Natural killer cell (primary cell): ENCODE measurements around the gene MAN2A2. TPM values are rescaled to one million over a fixed set of nuclear protein-coding genes. Genes with fewer than 3 reads are reported as not detected.

Source experiments
- ATAC-seq, 3 donors: fragments of 150-1000 bp in 2 of 3; fragments of 200-7000 bp in 1 of 3; cut with Tn5 transposase; 1 replicate in 1 of 3; 2 replicates in 2 of 3; pipeline ENCODE4 v1.10.0; 2021; ENCODE audit warnings: mild to moderate bottlenecking in 2 of 3, moderate library complexity in 2 of 3
- DNase-seq, 2 donors: peaks; one replicate each; pipeline versions ENCODE4 v3.0.0 to v3.0.0-alpha.2; 2013 to 2021; ENCODE audit warnings: mixed read lengths in 1 of 2
- H3K27ac ChIP-seq: one replicate; pipeline ENCODE4 v1.5.1; 2013; ENCODE audit warnings: mild to moderate bottlenecking, low read length
- H3K27me3 ChIP-seq: one replicate; pipeline ENCODE4 v1.6.1; 2013; ENCODE audit warnings: low read length; ENCODE audit not compliant: control insufficient read depth, insufficient read depth
- H3K36me3 ChIP-seq: one replicate; pipeline ENCODE4 v1.6.1; 2013; ENCODE audit warnings: low read length; ENCODE audit not compliant: control insufficient read depth, insufficient read depth
- H3K4me1 ChIP-seq: one replicate; pipeline ENCODE4 v1.6.1; 2013; ENCODE audit warnings: low read length; ENCODE audit not compliant: control insufficient read depth, insufficient read depth
- H3K4me3 ChIP-seq: one replicate; pipeline ENCODE4 v1.5.1; 2013; ENCODE audit warnings: low read length
- H3K9me3 ChIP-seq: one replicate; pipeline ENCODE4 v1.6.1; 2013; ENCODE audit warnings: low read length; ENCODE audit not compliant: control insufficient read depth, insufficient read depth
- H3K27ac Mint-ChIP-seq, 2 donors: one replicate each; pipeline ENCODE4 v1.8.0; 2022; ENCODE audit warnings: mild to moderate bottlenecking in 2 of 2, mixed read lengths in 2 of 2, moderate library complexity in 1 of 2
- H3K27me3 Mint-ChIP-seq, 2 donors: one replicate each; pipeline ENCODE4 v1.8.0; 2022; ENCODE audit warnings: low read depth in 2 of 2, mixed read lengths in 2 of 2
- H3K36me3 Mint-ChIP-seq: one replicate; pipeline ENCODE4 v1.8.0; 2022; ENCODE audit warnings: mixed read lengths
- H3K4me1 Mint-ChIP-seq, 2 donors: one replicate each; pipeline ENCODE4 v1.8.0; 2022; ENCODE audit warnings: mixed read lengths in 2 of 2
- H3K4me3 Mint-ChIP-seq: one replicate; pipeline ENCODE4 v1.8.0; 2022; ENCODE audit warnings: mild to moderate bottlenecking, moderate library complexity, mixed read lengths
- H3K9me3 Mint-ChIP-seq, 2 donors: one replicate each; pipeline ENCODE4 v1.8.0; 2022; ENCODE audit warnings: mixed read lengths in 2 of 2
- WGBS: methylation state at CpG from one replicate; pipeline ENCODE4 v1.1.7; 2013; ENCODE audit warnings: missing lambda C conversion rate; ENCODE audit not compliant: insufficient coverage; 5-methylcytosine and 5-hydroxymethylcytosine counted together
- intact Hi-C: fragments of 100-400 bp; cut with micrococcal nuclease; formaldehyde crosslinking; loops from one replicate; pipeline ENCODE4 v1.14.2; 2022
- total RNA-seq, 4 donors: library from RNA; stranded (reverse); fragments of 120-200 nt in 1 of 4; gene quantifications; one replicate each; pipeline versions ENCODE4 v1.2.3 to v1.2.4, GENCODE V29; 2013 to 2022
- TF ChIP-seq, protein P1 (sequence below): fragments of 200-600 bp; IDR thresholded peaks from one replicate; pipeline ENCODE4 v1.8.0; 2022; ENCODE audit warnings: antibody characterized with exemption

The MAN2A2 gene
- total RNA-seq, 3 donors from 2014 or later (not counting 1 experiment from before 2014, with no cell fraction given) = 158 to 200 (median 177) TPM

- ATAC-seq (no peak), DNase-seq (peak in 1 of 2 donors; percentile 28)
- no peaks in the 10 kb centered on the region for H3K27me3 ChIP-seq
- H3K27ac ChIP-seq = peak overlapping the region; percentile 78
- intact Hi-C loops = no loop called here
- Mint-ChIP-seq H3K4me1 (peaks cover 44 to 52% of the 10 kb centered on the region in 2 donors), H3K36me3 (no peaks in the 10 kb centered on the region), H3K27me3 (no peaks in the 10 kb centered on the region), H3K27ac (peak overlapping the region; percentile 97), H3K9me3 (no peaks in the 10 kb centered on the region), H3K4me3 (peak overlapping the region; percentile 94)
- TF ChIP-seq, protein P1, sequence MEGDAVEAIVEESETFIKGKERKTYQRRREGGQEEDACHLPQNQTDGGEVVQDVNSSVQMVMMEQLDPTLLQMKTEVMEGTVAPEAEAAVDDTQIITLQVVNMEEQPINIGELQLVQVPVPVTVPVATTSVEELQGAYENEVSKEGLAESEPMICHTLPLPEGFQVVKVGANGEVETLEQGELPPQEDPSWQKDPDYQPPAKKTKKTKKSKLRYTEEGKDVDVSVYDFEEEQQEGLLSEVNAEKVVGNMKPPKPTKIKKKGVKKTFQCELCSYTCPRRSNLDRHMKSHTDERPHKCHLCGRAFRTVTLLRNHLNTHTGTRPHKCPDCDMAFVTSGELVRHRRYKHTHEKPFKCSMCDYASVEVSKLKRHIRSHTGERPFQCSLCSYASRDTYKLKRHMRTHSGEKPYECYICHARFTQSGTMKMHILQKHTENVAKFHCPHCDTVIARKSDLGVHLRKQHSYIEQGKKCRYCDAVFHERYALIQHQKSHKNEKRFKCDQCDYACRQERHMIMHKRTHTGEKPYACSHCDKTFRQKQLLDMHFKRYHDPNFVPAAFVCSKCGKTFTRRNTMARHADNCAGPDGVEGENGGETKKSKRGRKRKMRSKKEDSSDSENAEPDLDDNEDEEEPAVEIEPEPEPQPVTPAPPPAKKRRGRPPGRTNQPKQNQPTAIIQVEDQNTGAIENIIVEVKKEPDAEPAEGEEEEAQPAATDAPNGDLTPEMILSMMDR = no peak
- H3K9me3 ChIP-seq = no peaks in the 10 kb centered on the region
- no peaks in the 10 kb centered on the region for H3K36me3 ChIP-seq
- H3K4me3 ChIP-seq = peak overlapping the region; percentile 54
- 78% methylated on average over 15 of the region's 15 CpGs for WGBS
- H3K4me1 ChIP-seq = peaks cover 50% of the 10 kb centered on the region
These were observed 27.9 kb downstream of the MAN2A2 start for GRCh38 chr15:90930861-90931574.

DNA sequence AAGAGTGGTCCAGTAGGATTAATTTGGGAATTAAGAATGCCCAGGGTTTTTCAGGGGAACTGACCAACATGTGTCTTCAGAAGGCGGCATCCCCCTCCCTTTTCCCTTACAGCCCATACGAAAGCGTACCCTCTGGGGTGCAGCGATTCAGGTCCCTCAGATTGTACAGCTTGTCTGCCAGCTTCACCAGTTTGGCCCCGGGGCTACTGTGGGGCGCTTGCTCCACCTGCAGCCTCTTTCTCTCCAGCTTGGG is 28.4 kb downstream of the MAN2A2 start:
- WGBS = 14% methylated on average over 6 of the region's 6 CpGs
- H3K9me3 Mint-ChIP-seq = no peaks in the 10 kb centered on the region
- no peaks in the 10 kb centered on the region for H3K36me3 Mint-ChIP-seq
- peaks cover 54% of the 10 kb centered on the region for H3K4me1 ChIP-seq
- H3K4me3 ChIP-seq = peak overlapping the region; percentile 77
- no peaks in the 10 kb centered on the region for H3K27me3 Mint-ChIP-seq
- no peaks in the 10 kb centered on the region for H3K36me3 ChIP-seq
- peak overlapping the region; percentile 88 for H3K27ac ChIP-seq
- no peak for ATAC-seq
- H3K4me3 Mint-ChIP-seq = peak overlapping the region; percentile 94
- H3K4me1 Mint-ChIP-seq = peaks cover 49 to 57% of the 10 kb centered on the region in 2 donors
- H3K9me3 ChIP-seq = no peaks in the 10 kb centered on the region
- TF ChIP-seq, protein P1 = no peak
- H3K27ac Mint-ChIP-seq = peak overlapping the region; percentile 97
- intact Hi-C loops = no loop called here
- no peaks in the 10 kb centered on the region for H3K27me3 ChIP-seq
- no peak for DNase-seq

DNA sequence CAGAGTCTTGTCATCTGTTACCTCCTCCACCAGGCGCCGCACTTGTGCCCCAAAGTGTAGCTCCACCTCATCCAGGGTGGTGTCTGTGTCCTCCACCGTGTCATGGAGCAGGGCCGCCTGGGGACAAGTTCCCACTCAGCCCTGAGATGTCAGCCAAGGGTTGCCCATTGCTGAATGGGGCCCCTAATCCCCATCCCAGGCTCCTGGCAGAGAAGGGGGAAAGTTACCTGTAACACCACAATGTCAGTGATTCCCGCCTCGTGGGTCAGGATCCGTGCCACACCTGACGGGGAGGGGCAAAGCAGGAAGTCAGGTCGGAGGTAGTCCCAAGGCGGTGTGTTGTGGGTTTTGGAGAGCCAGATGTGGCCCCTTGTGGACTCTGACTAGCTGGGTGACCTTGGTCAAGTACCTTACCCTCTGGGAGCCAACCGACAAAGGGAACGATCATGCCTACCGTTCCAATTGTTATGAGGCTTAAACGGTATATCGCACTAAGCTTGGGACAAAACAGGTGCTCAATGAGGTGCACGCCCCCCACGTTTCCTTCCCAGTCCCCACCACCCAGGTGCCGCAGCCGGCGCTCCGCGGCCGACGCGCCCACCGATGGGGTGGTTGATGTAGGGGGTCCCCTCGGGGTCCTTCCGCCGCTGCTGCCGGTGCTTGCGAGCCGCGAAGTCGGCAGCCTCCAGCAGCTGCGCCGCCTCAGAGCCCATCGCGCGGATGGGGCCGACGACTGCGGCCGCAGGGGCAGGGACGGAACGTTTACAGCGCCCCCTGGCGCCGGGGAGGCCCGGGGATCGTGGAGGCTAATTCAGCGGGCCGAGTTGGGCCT is 28.9 kb downstream of the MAN2A2 start, which contains the start of gene HDDC3:
Gene HDDC3, minus strand, starts transcription at position 722 of the 832 bp plus-strand sequence. Its CDS starts 9 bp downstream, at position 713.
- H3K36me3 ChIP-seq = no peaks in the 10 kb centered on the region
- Mint-ChIP-seq H3K27ac (peak within 1 kb of the TSS; percentile 97), H3K4me1 (peaks cover 53 to 62% of the 10 kb centered on the region in 2 donors), H3K36me3 (no peaks in the 10 kb centered on the region), H3K27me3 (no peaks in the 10 kb centered on the region), H3K4me3 (peak within 1 kb of the TSS; percentile 94), H3K9me3 (no peaks in the 10 kb centered on the region)
- peak; percentile 46 to 70 (median 55) for ATAC-seq
- intact Hi-C loops = loop anchor here (1.0 kb wide), 1 partner anchor 30 kb away; no protein-coding TSS in a partner anchor
- H3K4me3 ChIP-seq = peak within 1 kb of the TSS; percentile 77
- TF ChIP-seq, protein P1 = peak; percentile 98
- no peaks in the 10 kb centered on the region for H3K9me3 ChIP-seq
- peaks cover 55% of the 10 kb centered on the region for H3K4me1 ChIP-seq
- WGBS = 0% methylated on average over 52 of the region's 52 CpGs
- peak within 1 kb of the TSS; percentile 88 for H3K27ac ChIP-seq
- H3K27me3 ChIP-seq = no peaks in the 10 kb centered on the region
- peak; percentile 91 to 93 for DNase-seq
